Neural cell (in vitro differentiated cells): ENCODE data around the gene KRTAP5-8. TPM values are rescaled to one million over a fixed set of nuclear protein-coding genes. Genes with fewer than 3 reads are reported as not detected.

Experiments
- H2AFZ ChIP-seq: fragments of 200-600, 300-800 bp; sonication (generic), shearing (Covaris generic); 2 replicates; pipeline ENCODE4 v1.6.0; 2014; ENCODE audit warnings: low read depth, mild to moderate bottlenecking, antibody characterized with exemption, low read length, moderate library complexity
- H3F3A ChIP-seq: fragments of 200-600 bp; shearing (Covaris generic); 2 replicates; pipeline ENCODE4 v1.6.1; 2016; ENCODE audit warnings: mild to moderate bottlenecking, moderate library complexity, mixed read lengths, antibody characterized with exemption, low read length; ENCODE audit not compliant: insufficient read depth, poor library complexity, severe bottlenecking
- H3K27ac ChIP-seq: fragments of 200-600, 300-800 bp; sonication (generic), shearing (Covaris generic); 2 replicates; pipeline ENCODE4 v1.5.1; 2014; ENCODE audit warnings: mild to moderate bottlenecking, low read length, moderate library complexity
- H3K27me3 ChIP-seq: fragments of 300-800, 200-600 bp; sonication (generic), shearing (Covaris generic); 2 replicates; pipeline ENCODE4 v1.6.0; 2014; ENCODE audit warnings: mild to moderate bottlenecking, low read depth, low read length, moderate library complexity; ENCODE audit not compliant: insufficient read depth
- H3K36me3 ChIP-seq: fragments of 300-800, 200-600 bp; sonication (generic), shearing (Covaris generic); 2 replicates; pipeline ENCODE4 v1.5.1; 2014; ENCODE audit warnings: mild to moderate bottlenecking, antibody characterized with exemption, low read length, moderate library complexity; ENCODE audit not compliant: insufficient read depth
- H3K4me2 ChIP-seq: fragments of 300-800, 200-600 bp; sonication (generic), shearing (Covaris generic); 2 replicates; pipeline ENCODE4 v1.6.0; 2014; ENCODE audit warnings: mild to moderate bottlenecking, low read length
- H3K4me3 ChIP-seq: fragments of 300-800, 200-600 bp; sonication (generic), shearing (Covaris generic); 2 replicates; pipeline ENCODE4 v1.5.1; 2014; ENCODE audit warnings: mild to moderate bottlenecking, low read length, moderate library complexity
- H3K79me2 ChIP-seq: fragments of 200-600 bp; shearing (Covaris generic); replicated peaks from 2 replicates; pipeline ENCODE4 v1.6.0; 2014; ENCODE audit warnings: mild to moderate bottlenecking, low read length, moderate library complexity; ENCODE audit not compliant: insufficient read depth
- H3K9ac ChIP-seq: fragments of 300-800, 200-600 bp; sonication (generic), shearing (Covaris generic); 2 replicates; pipeline ENCODE4 v1.6.1; 2016; ENCODE audit warnings: mild to moderate bottlenecking, low read length, mixed read lengths
- H3K9me2 ChIP-seq: fragments of 200-600 bp; shearing (Covaris generic); 2 replicates; pipeline ENCODE4 v1.6.1; 2016; ENCODE audit warnings: mild to moderate bottlenecking, low read length, mixed read lengths; ENCODE audit not compliant: insufficient read depth
- H3K9me3 ChIP-seq: fragments of 200-600, 300-800 bp; sonication (generic), shearing (Covaris generic); 2 replicates; pipeline ENCODE4 v1.6.1; 2016; ENCODE audit warnings: mild to moderate bottlenecking, mixed run types, low read length, moderate library complexity, mixed read lengths
- H4K20me1 ChIP-seq: fragments of 200-600 bp; shearing (Covaris generic); 2 replicates; pipeline ENCODE4 v1.6.1; 2016; ENCODE audit warnings: mild to moderate bottlenecking, mixed run types; ENCODE audit not compliant: insufficient read depth
- EP300 ChIP-seq: fragments of 450-650 bp; conservative IDR thresholded peaks from 2 replicates; pipeline ENCODE4 v1.6.1; 2014; ENCODE audit warnings: antibody characterized with exemption, mild to moderate bottlenecking, moderate library complexity; ENCODE audit not compliant: poor library complexity, severe bottlenecking
- EZH2 ChIP-seq: fragments of 200-600, 300-800 bp; shearing (Covaris generic), sonication (generic); IDR thresholded peaks from 2 replicates; pipeline ENCODE4 v1.6.1; 2014; ENCODE audit warnings: antibody characterized with exemption, low read length, borderline replicate concordance, mild to moderate bottlenecking; ENCODE audit not compliant: insufficient read depth, poor library complexity, severe bottlenecking
- MXI1 ChIP-seq: fragments of 450-650 bp; conservative IDR thresholded peaks from 2 replicates; pipeline ENCODE4 v1.6.1; 2014; ENCODE audit warnings: antibody characterized with exemption, mild to moderate bottlenecking; ENCODE audit not compliant: poor library complexity, severe bottlenecking
- POLR2AphosphoS5 ChIP-seq: IDR thresholded peaks from 2 replicates; pipeline ENCODE4 v1.6.1; 2012
- RAD21 ChIP-seq: fragments of 450-650 bp; conservative IDR thresholded peaks from 2 replicates; pipeline ENCODE4 v1.6.1; 2014; ENCODE audit warnings: antibody characterized with exemption, mild to moderate bottlenecking, moderate library complexity
- SMC3 ChIP-seq: fragments of 450-650 bp; conservative IDR thresholded peaks from 2 replicates; pipeline ENCODE4 v1.6.1; 2014; ENCODE audit warnings: antibody characterized with exemption, mild to moderate bottlenecking, moderate library complexity; ENCODE audit not compliant: poor library complexity
- TAF1 ChIP-seq: IDR thresholded peaks from 2 replicates; pipeline ENCODE4 v1.6.1; 2012; ENCODE audit warnings: low read depth
- polyA plus RNA-seq: library from polyadenylated mRNA; depleted of rRNA; stranded (reverse); fragments of >200 nt; gene quantifications from 2 replicates; pipeline ENCODE4 v1.2.3, GENCODE V29; 2014
- TF ChIP-seq, protein P1 (sequence below): fragments of 450-650 bp; IDR thresholded peaks from 2 replicates; pipeline ENCODE4 v1.5.1; 2014; ENCODE audit warnings: antibody characterized with exemption, mild to moderate bottlenecking, moderate library complexity; ENCODE audit not compliant: poor library complexity, severe bottlenecking
- TF ChIP-seq, protein P2 (sequence below): IDR thresholded peaks from 2 replicates; pipeline ENCODE4 v1.6.1; 2012; ENCODE audit warnings: borderline replicate concordance

Gene KRTAP5-8
- polyA plus RNA-seq, 1 donor from 2014 or later: not detected

DNA sequence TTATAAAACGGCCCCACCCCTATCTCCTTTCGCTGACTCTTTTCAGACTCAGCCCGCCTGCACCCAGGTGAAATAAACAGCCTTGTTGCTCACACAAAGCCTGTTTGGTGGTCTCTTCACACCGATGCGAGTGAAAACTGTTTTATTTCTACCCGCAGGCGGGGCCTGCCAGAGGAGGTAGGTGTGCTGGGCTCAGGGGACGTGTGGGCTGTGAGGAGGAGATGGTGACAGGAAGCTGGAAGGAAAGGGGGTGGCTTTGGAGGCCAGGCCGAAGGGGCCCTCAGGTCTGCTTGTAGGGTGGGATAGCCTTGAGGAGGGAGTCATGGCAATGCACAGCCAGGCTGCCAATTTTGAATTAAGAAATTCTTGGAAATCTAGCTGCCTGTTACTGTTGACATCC lies 32.0 kb upstream of the KRTAP5-8 start:
- Histone ChIP-seq H3K27me3 (no peaks in the 10 kb centered on the region), H3K4me2 (no peak overlapping the region), H2AFZ (no peak overlapping the region), H4K20me1 (no peaks in the 10 kb centered on the region), H3K27ac (no peak overlapping the region), H3K9ac (no peak overlapping the region), H3F3A (no peaks in the 10 kb centered on the region), H3K36me3 (no peaks in the 10 kb centered on the region), H3K9me2 (no peaks in the 10 kb centered on the region), H3K79me2 (no peaks in the 10 kb centered on the region), H3K9me3 (peaks cover 5% of the 10 kb centered on the region), H3K4me3 (no peak overlapping the region)
- TF ChIP-seq POLR2AphosphoS5 (no peak), EP300 (no peak), MXI1 (no peak), RAD21 (no peak), EZH2 (no peak), SMC3 (no peak), TAF1 (no peak)

DNA sequence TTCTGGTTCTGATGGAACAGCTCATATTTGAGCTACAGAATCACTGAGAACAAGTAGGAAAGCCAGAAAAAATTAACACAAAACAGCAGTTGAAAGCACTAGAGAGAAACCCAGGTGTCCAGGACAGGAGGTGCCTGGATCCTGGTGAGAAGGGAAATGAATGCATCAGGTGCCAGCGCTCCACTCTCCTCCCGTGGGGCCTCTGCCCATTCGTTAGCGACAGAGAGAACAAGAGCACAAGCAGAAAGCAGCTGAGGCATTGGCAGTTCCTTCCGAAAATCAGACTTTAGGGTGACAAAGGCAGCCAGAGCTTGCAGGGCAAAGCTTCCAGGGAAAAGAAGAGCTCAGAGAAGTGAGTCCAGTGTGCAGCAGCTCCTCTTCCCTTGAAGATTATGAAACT lies 30.7 kb upstream of the KRTAP5-8 start:
- H3K36me3 ChIP-seq: no peaks in the 10 kb centered on the region
- H3K9ac ChIP-seq: no peak overlapping the region
- no peaks in the 10 kb centered on the region for H3K79me2 ChIP-seq
- no peak overlapping the region for H2AFZ ChIP-seq
- H4K20me1 ChIP-seq: no peaks in the 10 kb centered on the region
- peaks cover 5% of the 10 kb centered on the region for H3K9me3 ChIP-seq
- no peak overlapping the region for H3K27ac ChIP-seq
- H3K4me2 ChIP-seq: no peak overlapping the region
- no peaks in the 10 kb centered on the region for H3K9me2 ChIP-seq
- H3F3A ChIP-seq: no peaks in the 10 kb centered on the region
- H3K4me3 ChIP-seq: no peak overlapping the region
- TF ChIP-seq TAF1: no peak
- no peak for TF ChIP-seq POLR2AphosphoS5
- TF ChIP-seq, protein P1, sequence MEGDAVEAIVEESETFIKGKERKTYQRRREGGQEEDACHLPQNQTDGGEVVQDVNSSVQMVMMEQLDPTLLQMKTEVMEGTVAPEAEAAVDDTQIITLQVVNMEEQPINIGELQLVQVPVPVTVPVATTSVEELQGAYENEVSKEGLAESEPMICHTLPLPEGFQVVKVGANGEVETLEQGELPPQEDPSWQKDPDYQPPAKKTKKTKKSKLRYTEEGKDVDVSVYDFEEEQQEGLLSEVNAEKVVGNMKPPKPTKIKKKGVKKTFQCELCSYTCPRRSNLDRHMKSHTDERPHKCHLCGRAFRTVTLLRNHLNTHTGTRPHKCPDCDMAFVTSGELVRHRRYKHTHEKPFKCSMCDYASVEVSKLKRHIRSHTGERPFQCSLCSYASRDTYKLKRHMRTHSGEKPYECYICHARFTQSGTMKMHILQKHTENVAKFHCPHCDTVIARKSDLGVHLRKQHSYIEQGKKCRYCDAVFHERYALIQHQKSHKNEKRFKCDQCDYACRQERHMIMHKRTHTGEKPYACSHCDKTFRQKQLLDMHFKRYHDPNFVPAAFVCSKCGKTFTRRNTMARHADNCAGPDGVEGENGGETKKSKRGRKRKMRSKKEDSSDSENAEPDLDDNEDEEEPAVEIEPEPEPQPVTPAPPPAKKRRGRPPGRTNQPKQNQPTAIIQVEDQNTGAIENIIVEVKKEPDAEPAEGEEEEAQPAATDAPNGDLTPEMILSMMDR: no peak
- no peak for TF ChIP-seq MXI1
- no peak for TF ChIP-seq EP300
- no peak for TF ChIP-seq EZH2
- no peak for TF ChIP-seq SMC3
- no peak for TF ChIP-seq RAD21
- TF ChIP-seq, protein P2, sequence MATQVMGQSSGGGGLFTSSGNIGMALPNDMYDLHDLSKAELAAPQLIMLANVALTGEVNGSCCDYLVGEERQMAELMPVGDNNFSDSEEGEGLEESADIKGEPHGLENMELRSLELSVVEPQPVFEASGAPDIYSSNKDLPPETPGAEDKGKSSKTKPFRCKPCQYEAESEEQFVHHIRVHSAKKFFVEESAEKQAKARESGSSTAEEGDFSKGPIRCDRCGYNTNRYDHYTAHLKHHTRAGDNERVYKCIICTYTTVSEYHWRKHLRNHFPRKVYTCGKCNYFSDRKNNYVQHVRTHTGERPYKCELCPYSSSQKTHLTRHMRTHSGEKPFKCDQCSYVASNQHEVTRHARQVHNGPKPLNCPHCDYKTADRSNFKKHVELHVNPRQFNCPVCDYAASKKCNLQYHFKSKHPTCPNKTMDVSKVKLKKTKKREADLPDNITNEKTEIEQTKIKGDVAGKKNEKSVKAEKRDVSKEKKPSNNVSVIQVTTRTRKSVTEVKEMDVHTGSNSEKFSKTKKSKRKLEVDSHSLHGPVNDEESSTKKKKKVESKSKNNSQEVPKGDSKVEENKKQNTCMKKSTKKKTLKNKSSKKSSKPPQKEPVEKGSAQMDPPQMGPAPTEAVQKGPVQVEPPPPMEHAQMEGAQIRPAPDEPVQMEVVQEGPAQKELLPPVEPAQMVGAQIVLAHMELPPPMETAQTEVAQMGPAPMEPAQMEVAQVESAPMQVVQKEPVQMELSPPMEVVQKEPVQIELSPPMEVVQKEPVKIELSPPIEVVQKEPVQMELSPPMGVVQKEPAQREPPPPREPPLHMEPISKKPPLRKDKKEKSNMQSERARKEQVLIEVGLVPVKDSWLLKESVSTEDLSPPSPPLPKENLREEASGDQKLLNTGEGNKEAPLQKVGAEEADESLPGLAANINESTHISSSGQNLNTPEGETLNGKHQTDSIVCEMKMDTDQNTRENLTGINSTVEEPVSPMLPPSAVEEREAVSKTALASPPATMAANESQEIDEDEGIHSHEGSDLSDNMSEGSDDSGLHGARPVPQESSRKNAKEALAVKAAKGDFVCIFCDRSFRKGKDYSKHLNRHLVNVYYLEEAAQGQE: no peak
- H3K27me3 ChIP-seq: no peaks in the 10 kb centered on the region
